HL-60 (cell line): ENCODE measurements around the gene NLK.
"Not testable (repeated sequence)": the region's sequence is repeated elsewhere in the genome, so short reads cannot be mapped to it uniquely, and the experiment has no call there.

Experiments
- DNase-seq, 2 experiments: peaks; one replicate each; pipeline ENCODE4 v3.0.0-alpha.2; 2010 to 2020; ENCODE audit warnings: low read depth in 1 of 2, low spot score in 1 of 2
- H3K27ac ChIP-seq: fragments of 250-450 bp; sonication (Bioruptor Pico); replicated peaks from 2 replicates; pipeline ENCODE4 v1.5.1; 2020; ENCODE audit warnings: mild to moderate bottlenecking, moderate library complexity
- H3K27me3 ChIP-seq: fragments of 250-450 bp; sonication (Bioruptor Pico); 2 replicates; pipeline ENCODE4 v1.5.1; 2021; ENCODE audit warnings: mild to moderate bottlenecking, moderate library complexity; ENCODE audit not compliant: insufficient read depth, poor library complexity, severe bottlenecking
- H3K4me3 ChIP-seq: replicated peaks from 2 replicates; pipeline ENCODE4 v1.5.1; 2011; ENCODE audit warnings: mild to moderate bottlenecking, control low read depth, low read length; ENCODE audit not compliant: insufficient read depth
- CTCF ChIP-seq: IDR thresholded peaks from one replicate; pipeline ENCODE4 v1.5.1; 2011; ENCODE audit warnings: low read length, control low read depth, inconsistent platforms; ENCODE audit not compliant: insufficient read depth
- GABPA ChIP-seq: IDR thresholded peaks from 2 replicates; pipeline ENCODE4 v1.6.1; 2012; ENCODE audit warnings: low read depth
- POLR2AphosphoS5 ChIP-seq: IDR thresholded peaks from 2 replicates; pipeline ENCODE4 v1.6.1; 2012; ENCODE audit warnings: low read depth
- REST ChIP-seq: IDR thresholded peaks from 2 replicates; pipeline ENCODE4 v1.6.1; 2012; ENCODE audit warnings: low read depth; ENCODE audit not compliant: insufficient replicate concordance
- SPI1 ChIP-seq: IDR thresholded peaks from 2 replicates; pipeline ENCODE4 v1.6.1; 2012; ENCODE audit warnings: low read depth, mild to moderate bottlenecking, borderline replicate concordance

Gene NLK

GRCh38 chr17:28206292-28206691 is 163.8 kb downstream of the NLK start:
- Histone ChIP-seq H3K27me3 (no peaks in the 10 kb centered on the region), H3K4me3 (no peak overlapping the region), H3K27ac (no peak overlapping the region)
- no peak for DNase-seq
- no peak for TF ChIP-seq GABPA
- TF ChIP-seq SPI1, result no peak
- no peak for TF ChIP-seq POLR2AphosphoS5
- TF ChIP-seq REST, result no peak

- TF ChIP-seq GABPA, result no peak
- TF ChIP-seq POLR2AphosphoS5, result no peak
- no peak for TF ChIP-seq CTCF
- no peak for TF ChIP-seq SPI1
- TF ChIP-seq REST, result no peak
- Histone ChIP-seq H3K27me3 (no peaks in the 10 kb centered on the region), H3K27ac (no peak overlapping the region), H3K4me3 (no peak overlapping the region)
- no peak for DNase-seq
Observed at GRCh38 chr17:28211811-28212210, 169.3 kb downstream of the NLK start.

- DNase-seq, H3K4me3 ChIP-seq, H3K27me3 ChIP-seq, H3K27ac ChIP-seq: not testable (repeated sequence)
Observed at GRCh38 chr17:28213578-28213977, 171.1 kb downstream of the NLK start.

- no peaks in the 10 kb centered on the region for H3K27me3 ChIP-seq
- TF ChIP-seq REST (no peak), SPI1 (no peak)
- no peak for DNase-seq
- H3K27ac ChIP-seq, result no peak overlapping the region
- no peak overlapping the region for H3K4me3 ChIP-seq
Observed at GRCh38 chr17:28216052-28216451, 173.6 kb downstream of the NLK start.

- DNase-seq, result peak in 1 of 2 experiments; percentile 10
- Histone ChIP-seq H3K27ac (no peak overlapping the region), H3K27me3 (no peaks in the 10 kb centered on the region), H3K4me3 (no peak overlapping the region)
- no peak for TF ChIP-seq SPI1
- TF ChIP-seq GABPA, result no peak
- no peak for TF ChIP-seq CTCF
- no peak for TF ChIP-seq REST
- no peak for TF ChIP-seq POLR2AphosphoS5
Observed at GRCh38 chr17:28216528-28216927, 174.1 kb downstream of the NLK start.
